A673 (cell line): Measurements from ENCODE around the gene MAP4K5.

Source experiments
- CTCF ChIP-seq: fragments of 300-800, 200-600 bp; sonication (generic); conservative IDR thresholded peaks from 2 replicates; pipeline ENCODE4 v1.5.1; 2017; ENCODE audit warnings: low read depth, mild to moderate bottlenecking, antibody characterized with exemption, low read length, moderate library complexity, mixed read lengths
- EZH2 ChIP-seq: fragments of 200-600 bp; sonication (generic); IDR thresholded peaks from 2 replicates; pipeline ENCODE4 v1.6.1; 2017; ENCODE audit warnings: borderline replicate concordance, low read depth, mild to moderate bottlenecking, mixed read lengths, antibody characterized with exemption, low read length; ENCODE audit not compliant: poor library complexity, severe bottlenecking

GRCh38 chr14:50434528-50434927 lies 97.8 kb downstream of the MAP4K5 start:
- TF ChIP-seq CTCF (no peak), EZH2 (no peak)
